Measurements from ENCODE around the gene PODXL. TPM values are rescaled to one million over a fixed set of nuclear protein-coding genes. Genes with fewer than 3 reads are reported as not detected.

The PODXL gene
- total RNA-seq, 5 donors from 2014 or later (not counting 1 experiment from before 2014, with no cell fraction given), result 0.63 to 2.6 (median 1.5) TPM

GRCh38 chr7:131502810-131503508 lies 53.5 kb downstream of the PODXL start:
- Histone ChIP-seq H3K4me1 (ENCODE audit: control insufficient read depth in 1 of 2, extremely low read depth in 1 of 2, insufficient read depth in 2 of 2, low read length in 2 of 2) (peaks cover 9 to 15% of the 10 kb centered on the region in 2 experiments), H3K27me3 (replicated peaks in 1 of 2; ENCODE audit: control insufficient read depth in 2 of 2, extremely low read depth in 1 of 2, insufficient read depth in 2 of 2, low read length in 1 of 2) (peaks cover 0 to 4% of the 10 kb centered on the region in 2 experiments), H3K36me3 (ENCODE audit: control insufficient read depth in 2 of 2, extremely low read depth in 1 of 2, insufficient read depth in 1 of 2, low read length in 1 of 2) (no peaks in the 10 kb centered on the region), H3K27ac (ENCODE audit: low read length) (no peak overlapping the region), H3K4me3 (ENCODE audit: control insufficient read depth in 1 of 2, extremely low read depth in 1 of 2, low read length in 1 of 2) (no peak overlapping the region), H3K9me3 (no peaks in the 10 kb centered on the region)
- POLR2A ChIA-PET, result no interaction called here
- 96% methylated on average over 7 of the region's 9 CpGs for WGBS (ENCODE audit: insufficient coverage)
- peak overlapping the region; percentile 72 to 90 for H3K27ac Mint-ChIP-seq
- DNase-seq (no peak), ATAC-seq (replicated peaks in 1 of 4) (no peak)
- peaks cover 3% of the 10 kb centered on the region for H3K36me3 Mint-ChIP-seq
- H3K9me3 Mint-ChIP-seq, result no peaks in the 10 kb centered on the region
- CTCF ChIA-PET, result interaction anchor here in 1 of 2 donors (0.5 kb wide), 1 partner anchor 25 kb away, joined by 5 read pairs; no protein-coding TSS in a partner anchor
- H3K4me3 Mint-ChIP-seq, result no peak overlapping the region
- peaks cover 1 to 2% of the 10 kb centered on the region in 2 donors for H3K27me3 Mint-ChIP-seq
- peaks cover 36% of the 10 kb centered on the region in 3 donors for H3K4me1 Mint-ChIP-seq

- H3K27me3 ChIP-seq (replicated peaks in 1 of 2; ENCODE audit: control insufficient read depth in 2 of 2, extremely low read depth in 1 of 2, insufficient read depth in 2 of 2, low read length in 1 of 2), result peaks cover 0 to 3% of the 10 kb centered on the region in 2 experiments
- no peaks in the 10 kb centered on the region for H3K9me3 Mint-ChIP-seq
- ATAC-seq (replicated peaks in 1 of 4) (no peak), DNase-seq (no peak)
- H3K4me1 Mint-ChIP-seq, result peaks cover 31 to 33% (median 31%) of the 10 kb centered on the region in 3 donors
- peaks cover 10% of the 10 kb centered on the region for H3K36me3 Mint-ChIP-seq
- CTCF ChIA-PET, result interaction anchor here (0.5 to 1.8 kb wide), 3 partner anchors 10 to 26 kb away, joined by 5 to 7 read pairs (median 6); no protein-coding TSS in a partner anchor
- peaks cover 9 to 13% of the 10 kb centered on the region in 2 experiments for H3K4me1 ChIP-seq (ENCODE audit: control insufficient read depth in 1 of 2, extremely low read depth in 1 of 2, insufficient read depth in 2 of 2, low read length in 2 of 2)
- H3K4me3 Mint-ChIP-seq, result no peak overlapping the region
- 83% methylated on average over 11 of the region's 14 CpGs for WGBS (ENCODE audit: insufficient coverage)
- POLR2A ChIA-PET, result no interaction called here
- peaks cover 0 to under 1% of the 10 kb centered on the region in 2 donors for H3K36me3 ChIP-seq (ENCODE audit: control insufficient read depth in 2 of 2, extremely low read depth in 1 of 2, insufficient read depth in 1 of 2, low read length in 1 of 2)
- H3K27ac ChIP-seq (ENCODE audit: low read length), result no peak overlapping the region
- H3K27ac Mint-ChIP-seq, result peak overlapping the region; percentile 86 to 90
- no peaks in the 10 kb centered on the region for H3K27me3 Mint-ChIP-seq
- H3K4me3 ChIP-seq (ENCODE audit: control insufficient read depth in 1 of 2, extremely low read depth in 1 of 2, low read length in 1 of 2), result no peak overlapping the region
- H3K9me3 ChIP-seq, result no peaks in the 10 kb centered on the region
Observed at GRCh38 chr7:131501930-131502685, 54.3 kb downstream of the PODXL start.

DNA sequence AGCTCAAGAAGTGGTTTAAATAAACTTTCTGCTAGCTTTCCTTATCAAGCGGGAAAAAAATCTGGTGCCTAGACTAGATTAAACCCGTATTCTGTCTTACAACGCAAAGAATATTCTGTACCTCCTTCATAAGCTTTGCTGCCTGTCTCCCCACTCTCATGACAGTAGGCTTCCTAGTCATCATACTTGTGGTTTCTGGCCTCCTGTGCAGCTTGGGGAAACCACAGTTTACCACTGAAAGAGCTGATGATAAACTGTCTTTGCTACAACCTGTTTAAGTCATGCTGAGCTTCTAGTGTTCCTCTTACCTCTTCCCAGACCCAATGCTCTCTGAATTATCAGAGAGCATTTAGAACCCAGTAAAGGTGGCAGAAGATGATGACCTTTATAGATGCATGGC lies 55.0 kb downstream of the PODXL start:
- DNase-seq, result peak in 28 of 35 experiments; percentile 18 to 67 (median 41)

GRCh38 chr7:131500357-131500756 lies 56.1 kb downstream of the PODXL start:
- Histone ChIP-seq H3K27me3 (replicated peaks in 1 of 2; ENCODE audit: control insufficient read depth in 2 of 2, extremely low read depth in 1 of 2, insufficient read depth in 2 of 2, low read length in 1 of 2) (no peaks in the 10 kb centered on the region), H3K36me3 (ENCODE audit: control insufficient read depth in 2 of 2, extremely low read depth in 1 of 2, insufficient read depth in 1 of 2, low read length in 1 of 2) (peaks cover 0 to 2% of the 10 kb centered on the region in 2 donors), H3K27ac (ENCODE audit: low read length) (no peak overlapping the region), H3K9me3 (no peaks in the 10 kb centered on the region), H3K4me1 (ENCODE audit: control insufficient read depth in 1 of 2, extremely low read depth in 1 of 2, insufficient read depth in 2 of 2, low read length in 2 of 2) (peaks cover 9 to 13% of the 10 kb centered on the region in 2 experiments), H3K4me3 (ENCODE audit: control insufficient read depth in 1 of 2, extremely low read depth in 1 of 2, low read length in 1 of 2) (no peak overlapping the region)
- ATAC-seq (replicated peaks in 1 of 4) (no peak), DNase-seq (no peak)
- Mint-ChIP-seq H3K9me3 (no peaks in the 10 kb centered on the region), H3K27ac (peak overlapping the region; percentile 86 to 90), H3K4me1 (peaks cover 31 to 33% (median 31%) of the 10 kb centered on the region in 3 donors), H3K4me3 (no peak overlapping the region), H3K36me3 (peaks cover 13% of the 10 kb centered on the region), H3K27me3 (no peaks in the 10 kb centered on the region)
- no CpG with 5 or more reads among the region's 1 CpG for WGBS (ENCODE audit: insufficient coverage)
- POLR2A ChIA-PET, result no interaction called here
- CTCF ChIA-PET, result interaction anchor here in 1 of 2 donors (1.8 kb wide), 1 partner anchor 13 kb away, joined by 7 read pairs; no protein-coding TSS in a partner anchor

More for the DNA sequence above, 55.0 kb downstream of the PODXL start:
- peaks cover 9 to 13% of the 10 kb centered on the region in 2 experiments for H3K4me1 ChIP-seq (ENCODE audit: control insufficient read depth in 1 of 2, extremely low read depth in 1 of 2, insufficient read depth in 2 of 2, low read length in 2 of 2)
- WGBS (ENCODE audit: insufficient coverage), result 11% methylated on average over 3 of the region's 3 CpGs
- Mint-ChIP-seq H3K9me3 (no peaks in the 10 kb centered on the region), H3K4me3 (no peak overlapping the region), H3K36me3 (peaks cover 10% of the 10 kb centered on the region), H3K4me1 (peaks cover 31 to 33% (median 31%) of the 10 kb centered on the region in 3 donors), H3K27me3 (no peaks in the 10 kb centered on the region), H3K27ac (peak overlapping the region; percentile 86 to 90)
- ChIA-PET CTCF (interaction anchor here (0.5 to 1.8 kb wide), 8 partner anchors 9 to 130 kb away, joined by 3 to 7 read pairs (median 4); no protein-coding TSS in a partner anchor), POLR2A (interaction anchor here in 1 of 2 donors (0.7 kb wide), 1 partner anchor 266 kb away, joined by 3 read pairs; no protein-coding TSS in a partner anchor)
- peak; percentile 92 to 99 (median 94) for ATAC-seq (replicated peaks in 1 of 4)
- peaks cover 0 to 3% of the 10 kb centered on the region in 2 experiments for H3K27me3 ChIP-seq (replicated peaks in 1 of 2; ENCODE audit: control insufficient read depth in 2 of 2, extremely low read depth in 1 of 2, insufficient read depth in 2 of 2, low read length in 1 of 2)
- H3K27ac ChIP-seq (ENCODE audit: low read length), result no peak overlapping the region
- no peak overlapping the region for H3K4me3 ChIP-seq (ENCODE audit: control insufficient read depth in 1 of 2, extremely low read depth in 1 of 2, low read length in 1 of 2)
- H3K9me3 ChIP-seq, result no peaks in the 10 kb centered on the region
- peaks cover 0 to 2% of the 10 kb centered on the region in 2 donors for H3K36me3 ChIP-seq (ENCODE audit: control insufficient read depth in 2 of 2, extremely low read depth in 1 of 2, insufficient read depth in 1 of 2, low read length in 1 of 2)

- Mint-ChIP-seq H3K9me3 (no peaks in the 10 kb centered on the region), H3K4me3 (no peak overlapping the region), H3K27me3 (no peaks in the 10 kb centered on the region), H3K4me1 (peaks cover 31 to 33% (median 31%) of the 10 kb centered on the region in 3 donors), H3K36me3 (peaks cover 13% of the 10 kb centered on the region), H3K27ac (no peak overlapping the region)
- Histone ChIP-seq H3K36me3 (ENCODE audit: control insufficient read depth in 2 of 2, extremely low read depth in 1 of 2, insufficient read depth in 1 of 2, low read length in 1 of 2) (peaks cover 0 to 2% of the 10 kb centered on the region in 2 donors), H3K4me3 (ENCODE audit: control insufficient read depth in 1 of 2, extremely low read depth in 1 of 2, low read length in 1 of 2) (no peak overlapping the region), H3K9me3 (no peaks in the 10 kb centered on the region), H3K27me3 (replicated peaks in 1 of 2; ENCODE audit: control insufficient read depth in 2 of 2, extremely low read depth in 1 of 2, insufficient read depth in 2 of 2, low read length in 1 of 2) (no peaks in the 10 kb centered on the region), H3K27ac (ENCODE audit: low read length) (no peak overlapping the region), H3K4me1 (ENCODE audit: control insufficient read depth in 1 of 2, extremely low read depth in 1 of 2, insufficient read depth in 2 of 2, low read length in 2 of 2) (peaks cover 9 to 13% of the 10 kb centered on the region in 2 experiments)
- ATAC-seq (replicated peaks in 1 of 4) (no peak), DNase-seq (no peak)
- CTCF ChIA-PET, result no interaction called here
- WGBS (ENCODE audit: insufficient coverage), result 91% methylated on average over 4 of the region's 6 CpGs
- POLR2A ChIA-PET, result no interaction called here
Observed at GRCh38 chr7:131499801-131500200, 56.6 kb downstream of the PODXL start.
